Keratinocyte (primary cell): ENCODE results near the gene ATXN7L2. TPM values are rescaled to one million over a fixed set of nuclear protein-coding genes. Genes with fewer than 3 reads are reported as not detected.

Source experiments
- DNase-seq: peaks from one replicate; pipeline ENCODE4 v3.0.0-alpha.2; 2011; ENCODE audit warnings: low read depth, missing footprints, low spot score
- FAIRE-seq: peaks from 2 replicates; lab custom pipeline; 2011; peaks lifted over from hg19 to GRCh38; lab: Jason Lieb, UNC
- H2AFZ ChIP-seq: 2 replicates; pipeline ENCODE4 v1.6.0; 2012; ENCODE audit warnings: low read length, control low read depth, inconsistent platforms; ENCODE audit not compliant: control insufficient read depth
- H3K27ac ChIP-seq: 2 replicates; pipeline ENCODE4 v1.5.1; 2011; ENCODE audit warnings: low read length; ENCODE audit not compliant: control insufficient read depth, insufficient read depth
- H3K27me3 ChIP-seq: 3 replicates; pipeline ENCODE4 v1.6.0; 2011; ENCODE audit warnings: low read length; ENCODE audit not compliant: control insufficient read depth, insufficient read depth; ENCODE audit errors: extremely low read depth
- H3K36me3 ChIP-seq, 2 experiments: 2 replicates in 1 of 2; 3 replicates in 1 of 2; pipeline ENCODE4 v1.5.1; 2011; ENCODE audit warnings: low read length in 2 of 2, mild to moderate bottlenecking in 1 of 2; ENCODE audit not compliant: control insufficient read depth in 2 of 2, insufficient read depth in 2 of 2; ENCODE audit errors: extremely low read depth in 1 of 2
- H3K4me1 ChIP-seq: 3 replicates; pipeline ENCODE4 v1.5.1; 2011; ENCODE audit warnings: low read length; ENCODE audit not compliant: control insufficient read depth, insufficient read depth; ENCODE audit errors: extremely low read depth
- H3K4me2 ChIP-seq: 3 replicates; pipeline ENCODE4 v1.6.0; 2011; ENCODE audit warnings: low read depth, low read length; ENCODE audit not compliant: control insufficient read depth, insufficient read depth; ENCODE audit errors: extremely low read depth
- H3K4me3 ChIP-seq, 3 experiments: fragments of 200-600 bp in 1 of 3; sonication (generic) in 1 of 3; 2 replicates in 2 of 3; 3 replicates in 1 of 3; pipeline ENCODE4 v1.5.1; 2011 to 2016; ENCODE audit warnings: low read length in 3 of 3, mild to moderate bottlenecking in 3 of 3, control low read depth in 2 of 3, inconsistent platforms in 1 of 3, low read depth in 1 of 3, mixed read lengths in 1 of 3, mixed run types in 1 of 3, moderate library complexity in 1 of 3; ENCODE audit not compliant: control insufficient read depth in 2 of 3, insufficient read depth in 2 of 3; ENCODE audit errors: extremely low read depth in 1 of 3
- H3K79me2 ChIP-seq: 2 replicates; pipeline ENCODE4 v1.6.0; 2012; ENCODE audit warnings: low read length; ENCODE audit not compliant: control insufficient read depth, insufficient read depth
- H3K9ac ChIP-seq: 3 replicates; pipeline ENCODE4 v1.6.0; 2011; ENCODE audit warnings: low read length; ENCODE audit not compliant: control insufficient read depth, insufficient read depth; ENCODE audit errors: extremely low read depth
- H3K9me1 ChIP-seq: 3 replicates; pipeline ENCODE4 v1.6.0; 2011; ENCODE audit warnings: low read length; ENCODE audit not compliant: control insufficient read depth, insufficient read depth; ENCODE audit errors: extremely low read depth
- H3K9me3 ChIP-seq: 2 replicates; pipeline ENCODE4 v1.5.1; 2012; ENCODE audit warnings: low read depth, low read length; ENCODE audit not compliant: control insufficient read depth
- H4K20me1 ChIP-seq: 3 replicates; pipeline ENCODE4 v1.6.0; 2011; ENCODE audit warnings: low read length; ENCODE audit not compliant: control insufficient read depth, insufficient read depth; ENCODE audit errors: extremely low read depth
- EZH2 ChIP-seq: IDR thresholded peaks from one replicate; pipeline ENCODE4 v1.6.1; 2012; ENCODE audit warnings: inconsistent platforms, mild to moderate bottlenecking, low read length, moderate library complexity
- dilution Hi-C: fragments of 300-500 bp; cut with MboI; formaldehyde crosslinking; loops from one replicate; pipeline ENCODE4 v1.7.0; 2020; ENCODE audit warnings: low sequenced_read_pairs; ENCODE audit not compliant: extremely low pct_ligation_motif_present
- polyA plus RNA-seq, 5 experiments: library from polyadenylated mRNA; depleted of rRNA in 3 of 5; stranded (reverse) in 3 of 5; stranded (forward) in 1 of 5; unstranded in 1 of 5; fragments of >200 nt; gene quantifications; 1 replicate in 1 of 5; 2 replicates in 3 of 5; 3 replicates in 1 of 5; pipeline versions ENCODE4 v1.2.1 to v1.2.3, GENCODE V29; 2011 to 2012; ENCODE audit warnings: missing spikeins in 2 of 5, low read depth in 1 of 5, low replicate concordance in 1 of 5
- TF ChIP-seq, protein P1 (sequence below), 3 experiments: IDR thresholded peaks in 1 of 3; conservative IDR thresholded peaks in 1 of 3; optimal IDR thresholded peaks in 1 of 3; 2 replicates in 2 of 3; 3 replicates in 1 of 3; pipeline versions ENCODE3 to v1.5.1; 2011; ENCODE audit warnings: low read length in 3 of 3, mild to moderate bottlenecking in 3 of 3, moderate library complexity in 2 of 3, control low read depth in 1 of 3, inconsistent platforms in 1 of 3; ENCODE audit not compliant: insufficient read depth in 2 of 3; ENCODE audit errors: extremely low read depth in 1 of 3

The ATXN7L2 gene
- polyA plus RNA-seq, 1 donor (not counting 4 experiments of a cell fraction or from before 2014, with no cell fraction given) = 1.2 TPM

DNA sequence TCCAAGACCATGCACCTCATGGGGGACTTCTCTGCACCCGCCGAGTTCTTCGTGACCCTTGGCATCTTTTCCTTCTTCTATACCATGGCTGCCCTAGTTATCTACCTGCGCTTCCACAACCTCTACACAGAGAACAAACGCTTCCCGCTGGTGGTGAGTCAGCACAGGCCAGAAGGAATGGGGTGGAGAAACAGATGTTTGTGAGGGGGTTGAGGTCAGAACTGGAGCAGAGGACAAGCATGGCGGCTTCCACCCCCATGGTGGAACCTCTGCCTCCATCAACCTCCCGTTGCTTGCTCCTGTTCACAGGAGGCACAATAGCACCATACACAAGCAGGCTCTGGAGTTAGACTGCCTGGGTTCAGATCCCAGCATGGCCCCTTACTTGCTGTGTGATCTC lies 6.9 kb upstream of the ATXN7L2 start:
- Histone ChIP-seq H3K4me2 (no peak overlapping the region), H3K9me3 (no peaks in the 10 kb centered on the region), H4K20me1 (peaks cover 2% of the 10 kb centered on the region), H3K27me3 (peaks cover 27% of the 10 kb centered on the region), H2AFZ (no peak overlapping the region), H3K79me2 (no peaks in the 10 kb centered on the region), H3K4me1 (no peaks in the 10 kb centered on the region), H3K4me3 (no peak overlapping the region), H3K9me1 (no peaks in the 10 kb centered on the region), H3K36me3 (no peaks in the 10 kb centered on the region), H3K27ac (no peak overlapping the region), H3K9ac (no peak overlapping the region)
- DNase-seq (no peak), FAIRE-seq (no peak)
- dilution Hi-C loops = no loop called here
- TF ChIP-seq, protein P1, sequence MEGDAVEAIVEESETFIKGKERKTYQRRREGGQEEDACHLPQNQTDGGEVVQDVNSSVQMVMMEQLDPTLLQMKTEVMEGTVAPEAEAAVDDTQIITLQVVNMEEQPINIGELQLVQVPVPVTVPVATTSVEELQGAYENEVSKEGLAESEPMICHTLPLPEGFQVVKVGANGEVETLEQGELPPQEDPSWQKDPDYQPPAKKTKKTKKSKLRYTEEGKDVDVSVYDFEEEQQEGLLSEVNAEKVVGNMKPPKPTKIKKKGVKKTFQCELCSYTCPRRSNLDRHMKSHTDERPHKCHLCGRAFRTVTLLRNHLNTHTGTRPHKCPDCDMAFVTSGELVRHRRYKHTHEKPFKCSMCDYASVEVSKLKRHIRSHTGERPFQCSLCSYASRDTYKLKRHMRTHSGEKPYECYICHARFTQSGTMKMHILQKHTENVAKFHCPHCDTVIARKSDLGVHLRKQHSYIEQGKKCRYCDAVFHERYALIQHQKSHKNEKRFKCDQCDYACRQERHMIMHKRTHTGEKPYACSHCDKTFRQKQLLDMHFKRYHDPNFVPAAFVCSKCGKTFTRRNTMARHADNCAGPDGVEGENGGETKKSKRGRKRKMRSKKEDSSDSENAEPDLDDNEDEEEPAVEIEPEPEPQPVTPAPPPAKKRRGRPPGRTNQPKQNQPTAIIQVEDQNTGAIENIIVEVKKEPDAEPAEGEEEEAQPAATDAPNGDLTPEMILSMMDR (optimal IDR thresholded peaks at IDR 0.05 in 1 of 3, IDR thresholded peaks at IDR 0.05 in 1 of 3, conservative IDR thresholded peaks at IDR 0.05 in 1 of 3; ENCODE audit: extremely low read depth in 1 of 3, insufficient read depth in 2 of 3, low read length in 3 of 3) = no peak
- TF ChIP-seq EZH2 = no peak

DNA sequence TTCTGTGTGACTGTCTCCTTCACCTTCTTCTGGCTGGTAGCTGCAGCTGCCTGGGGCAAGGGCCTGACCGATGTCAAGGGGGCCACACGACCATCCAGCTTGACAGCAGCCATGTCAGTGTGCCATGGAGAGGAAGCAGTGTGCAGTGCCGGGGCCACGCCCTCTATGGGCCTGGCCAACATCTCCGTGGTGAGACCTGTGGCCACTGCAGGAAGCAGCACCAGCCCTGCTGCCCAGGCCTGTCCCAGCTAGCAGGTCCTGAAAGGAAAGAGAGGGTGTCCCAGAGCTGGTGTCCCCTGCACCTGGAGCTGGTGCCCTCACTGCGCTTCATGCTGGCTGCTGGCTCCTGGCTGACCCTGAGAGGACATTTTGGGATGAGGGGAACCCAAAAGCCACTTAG lies 5.9 kb upstream of the ATXN7L2 start:
- dilution Hi-C loops = no loop called here
- peaks cover 20% of the 10 kb centered on the region for H3K27me3 ChIP-seq
- no peak for FAIRE-seq
- H3K79me2 ChIP-seq = no peaks in the 10 kb centered on the region
- no peak overlapping the region for H3K27ac ChIP-seq
- peaks cover 2% of the 10 kb centered on the region for H4K20me1 ChIP-seq
- H3K36me3 ChIP-seq = no peaks in the 10 kb centered on the region
- H3K4me3 ChIP-seq = no peak overlapping the region
- no peak for DNase-seq
- no peaks in the 10 kb centered on the region for H3K4me1 ChIP-seq
- H3K9me3 ChIP-seq = no peaks in the 10 kb centered on the region
- H3K4me2 ChIP-seq = no peak overlapping the region
- no peaks in the 10 kb centered on the region for H3K9me1 ChIP-seq
- no peak for TF ChIP-seq EZH2
- TF ChIP-seq, protein P1 (optimal IDR thresholded peaks at IDR 0.05 in 1 of 3, IDR thresholded peaks at IDR 0.05 in 1 of 3, conservative IDR thresholded peaks at IDR 0.05 in 1 of 3; ENCODE audit: extremely low read depth in 1 of 3, insufficient read depth in 2 of 3, low read length in 3 of 3) = no peak
- H3K9ac ChIP-seq = no peak overlapping the region
- no peak overlapping the region for H2AFZ ChIP-seq
